Measurements from ENCODE around the gene PTPRZ1.

GRCh38 chr7:122013065-122013464 lies 140.1 kb downstream of the PTPRZ1 start:
- TF ChIP-seq ZNF121 (tag by site-specific recombination; IDR thresholded peaks at IDR 0.05) (no peak), TCF7L2 (IDR thresholded peaks at IDR 0.05; ENCODE audit: borderline replicate concordance, low read depth, low read length) (no peak)
- TF ChIP-seq, protein P1, sequence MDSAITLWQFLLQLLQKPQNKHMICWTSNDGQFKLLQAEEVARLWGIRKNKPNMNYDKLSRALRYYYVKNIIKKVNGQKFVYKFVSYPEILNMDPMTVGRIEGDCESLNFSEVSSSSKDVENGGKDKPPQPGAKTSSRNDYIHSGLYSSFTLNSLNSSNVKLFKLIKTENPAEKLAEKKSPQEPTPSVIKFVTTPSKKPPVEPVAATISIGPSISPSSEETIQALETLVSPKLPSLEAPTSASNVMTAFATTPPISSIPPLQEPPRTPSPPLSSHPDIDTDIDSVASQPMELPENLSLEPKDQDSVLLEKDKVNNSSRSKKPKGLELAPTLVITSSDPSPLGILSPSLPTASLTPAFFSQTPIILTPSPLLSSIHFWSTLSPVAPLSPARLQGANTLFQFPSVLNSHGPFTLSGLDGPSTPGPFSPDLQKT (IDR thresholded peaks at IDR 0.05; ENCODE audit: borderline replicate concordance, low read depth, low read length) = no peak
- TF ChIP-seq, protein P2, sequence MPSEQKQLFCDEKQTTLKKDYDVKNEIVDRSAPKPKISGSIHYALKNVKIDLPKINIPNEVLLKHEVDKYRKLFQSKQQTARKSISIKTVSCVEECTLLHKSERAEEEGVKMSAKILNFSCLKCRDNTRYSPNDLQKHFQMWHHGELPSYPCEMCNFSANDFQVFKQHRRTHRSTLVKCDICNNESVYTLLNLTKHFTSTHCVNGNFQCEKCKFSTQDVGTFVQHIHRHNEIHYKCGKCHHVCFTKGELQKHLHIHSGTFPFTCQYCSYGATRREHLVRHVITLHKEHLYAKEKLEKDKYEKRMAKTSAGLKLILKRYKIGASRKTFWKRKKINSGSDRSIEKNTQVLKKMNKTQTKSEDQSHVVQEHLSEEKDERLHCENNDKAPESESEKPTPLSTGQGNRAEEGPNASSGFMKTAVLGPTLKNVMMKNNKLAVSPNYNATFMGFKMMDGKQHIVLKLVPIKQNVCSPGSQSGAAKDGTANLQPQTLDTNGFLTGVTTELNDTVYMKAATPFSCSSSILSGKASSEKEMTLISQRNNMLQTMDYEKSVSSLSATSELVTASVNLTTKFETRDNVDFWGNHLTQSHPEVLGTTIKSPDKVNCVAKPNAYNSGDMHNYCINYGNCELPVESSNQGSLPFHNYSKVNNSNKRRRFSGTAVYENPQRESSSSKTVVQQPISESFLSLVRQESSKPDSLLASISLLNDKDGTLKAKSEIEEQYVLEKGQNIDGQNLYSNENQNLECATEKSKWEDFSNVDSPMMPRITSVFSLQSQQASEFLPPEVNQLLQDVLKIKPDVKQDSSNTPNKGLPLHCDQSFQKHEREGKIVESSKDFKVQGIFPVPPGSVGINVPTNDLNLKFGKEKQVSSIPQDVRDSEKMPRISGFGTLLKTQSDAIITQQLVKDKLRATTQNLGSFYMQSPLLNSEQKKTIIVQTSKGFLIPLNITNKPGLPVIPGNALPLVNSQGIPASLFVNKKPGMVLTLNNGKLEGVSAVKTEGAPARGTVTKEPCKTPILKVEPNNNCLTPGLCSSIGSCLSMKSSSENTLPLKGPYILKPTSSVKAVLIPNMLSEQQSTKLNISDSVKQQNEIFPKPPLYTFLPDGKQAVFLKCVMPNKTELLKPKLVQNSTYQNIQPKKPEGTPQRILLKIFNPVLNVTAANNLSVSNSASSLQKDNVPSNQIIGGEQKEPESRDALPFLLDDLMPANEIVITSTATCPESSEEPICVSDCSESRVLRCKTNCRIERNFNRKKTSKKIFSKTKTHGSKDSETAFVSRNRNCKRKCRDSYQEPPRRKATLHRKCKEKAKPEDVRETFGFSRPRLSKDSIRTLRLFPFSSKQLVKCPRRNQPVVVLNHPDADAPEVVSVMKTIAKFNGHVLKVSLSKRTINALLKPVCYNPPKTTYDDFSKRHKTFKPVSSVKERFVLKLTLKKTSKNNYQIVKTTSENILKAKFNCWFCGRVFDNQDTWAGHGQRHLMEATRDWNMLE (tag by site-specific recombination; conservative IDR thresholded peaks at IDR 0.05; ENCODE audit: low read depth) = no peak
